HG02852 (cell line): Measurements from ENCODE around the gene RBPMS2.
"Not testable (repeated sequence)": the region's sequence is repeated elsewhere in the genome, so short reads cannot be mapped to it uniquely, and the experiment has no call there.

Experiments
- ATAC-seq: cut with Tn5 transposase; IDR thresholded peaks from one replicate; pipeline ENCODE4 v1.9.1; 2021; ENCODE audit warnings: mild to moderate bottlenecking, moderate library complexity; ENCODE audit not compliant: unreplicated experiment

Gene RBPMS2

DNA sequence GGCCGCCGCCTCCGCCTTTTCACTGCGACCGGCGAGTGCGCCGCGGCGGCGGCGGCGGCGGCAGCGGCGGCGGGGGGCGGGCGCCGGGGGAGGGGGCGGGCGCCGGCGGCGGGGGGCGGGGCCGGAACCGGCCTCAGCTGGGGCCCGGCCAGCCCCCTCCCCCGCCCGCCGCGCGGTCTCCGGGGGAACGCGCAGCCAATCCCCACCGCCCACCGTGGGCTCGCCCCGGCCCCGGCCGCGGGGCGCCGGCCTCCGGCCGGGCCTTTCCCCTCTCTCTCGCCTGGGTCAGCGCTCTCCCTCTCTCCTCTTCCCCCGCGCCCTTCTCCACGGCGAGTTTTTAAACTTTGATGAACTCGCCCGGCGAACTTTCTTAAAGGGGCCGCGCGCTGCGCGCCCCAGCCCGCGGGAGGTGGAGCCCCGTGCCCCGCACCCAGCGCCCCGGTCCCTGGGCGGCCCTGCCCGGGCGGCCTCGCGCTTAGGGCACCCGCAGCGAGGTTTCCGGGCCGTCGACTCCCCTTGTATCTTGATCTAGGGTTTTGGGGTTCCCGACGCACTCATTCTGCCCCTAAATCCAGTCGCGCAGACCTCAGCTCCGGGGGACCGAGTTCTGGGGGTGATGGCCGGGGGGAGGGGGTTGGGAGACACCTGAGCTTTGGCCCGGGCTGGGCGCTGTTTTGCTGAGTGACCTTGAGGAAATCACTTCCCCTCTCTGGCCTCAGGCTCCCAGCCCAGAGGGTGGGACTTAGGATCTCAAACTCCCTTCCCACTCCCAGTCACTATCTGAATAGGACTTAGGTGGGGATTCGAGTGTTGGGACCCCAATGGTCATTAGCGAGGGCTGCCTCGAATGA lies at the start of gene RBPMS2:
Gene RBPMS2 (minus strand): TSS at position 39 of the 851 bp plus-strand sequence. CDS start 270 bp downstream, outside the sequence.
- ATAC-seq: no peak

GRCh38 chr15:64824929-64825430 lies 49.6 kb upstream of the RBPMS2 start:
- ATAC-seq: peak; percentile 7

GRCh38 chr15:64816452-64816851 lies 41.1 kb upstream of the RBPMS2 start:
- ATAC-seq: no peak

DNA sequence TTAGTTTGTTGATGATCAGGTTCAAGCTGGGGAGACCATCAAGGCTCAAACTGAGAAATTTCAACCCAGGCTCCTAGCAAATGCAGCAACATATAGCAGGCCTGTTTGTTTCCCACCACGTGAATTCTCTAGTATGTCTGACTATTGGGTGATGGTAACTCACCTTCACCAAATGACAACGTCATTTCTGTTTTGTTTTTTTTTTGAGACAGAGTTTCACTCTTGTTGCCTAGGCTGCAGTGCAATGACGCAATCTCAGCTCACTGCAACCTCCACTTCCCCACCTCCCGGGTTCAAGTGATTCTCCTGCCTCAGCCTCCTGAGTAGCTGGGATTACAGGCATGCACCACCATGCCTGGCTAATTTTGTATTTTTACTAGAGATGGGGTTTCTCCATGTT lies 39.6 kb upstream of the RBPMS2 start:
- ATAC-seq: not testable (repeated sequence)

DNA sequence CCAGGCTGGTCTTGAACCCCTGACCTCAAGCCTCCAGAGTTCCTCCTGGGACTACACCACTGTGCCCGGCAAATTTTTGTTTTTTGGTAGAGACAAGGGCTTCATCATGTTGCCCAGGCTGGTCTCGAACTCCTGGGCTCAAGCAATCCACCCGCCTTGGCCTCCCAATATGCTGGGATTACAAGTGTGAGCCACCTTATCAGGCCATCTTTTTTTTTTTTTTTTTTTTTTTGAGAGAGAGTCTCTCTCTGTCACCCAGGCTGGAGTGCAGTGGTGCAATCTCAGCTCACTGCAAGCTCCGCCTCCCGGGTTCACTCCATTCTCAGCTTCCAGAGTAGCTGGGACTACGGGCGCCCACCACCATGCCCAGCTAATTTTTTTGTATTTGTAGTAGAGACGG lies 38.9 kb upstream of the RBPMS2 start:
- ATAC-seq: not testable (repeated sequence)

- no peak for ATAC-seq
Observed at GRCh38 chr15:64813075-64813474, 37.7 kb upstream of the RBPMS2 start.

DNA sequence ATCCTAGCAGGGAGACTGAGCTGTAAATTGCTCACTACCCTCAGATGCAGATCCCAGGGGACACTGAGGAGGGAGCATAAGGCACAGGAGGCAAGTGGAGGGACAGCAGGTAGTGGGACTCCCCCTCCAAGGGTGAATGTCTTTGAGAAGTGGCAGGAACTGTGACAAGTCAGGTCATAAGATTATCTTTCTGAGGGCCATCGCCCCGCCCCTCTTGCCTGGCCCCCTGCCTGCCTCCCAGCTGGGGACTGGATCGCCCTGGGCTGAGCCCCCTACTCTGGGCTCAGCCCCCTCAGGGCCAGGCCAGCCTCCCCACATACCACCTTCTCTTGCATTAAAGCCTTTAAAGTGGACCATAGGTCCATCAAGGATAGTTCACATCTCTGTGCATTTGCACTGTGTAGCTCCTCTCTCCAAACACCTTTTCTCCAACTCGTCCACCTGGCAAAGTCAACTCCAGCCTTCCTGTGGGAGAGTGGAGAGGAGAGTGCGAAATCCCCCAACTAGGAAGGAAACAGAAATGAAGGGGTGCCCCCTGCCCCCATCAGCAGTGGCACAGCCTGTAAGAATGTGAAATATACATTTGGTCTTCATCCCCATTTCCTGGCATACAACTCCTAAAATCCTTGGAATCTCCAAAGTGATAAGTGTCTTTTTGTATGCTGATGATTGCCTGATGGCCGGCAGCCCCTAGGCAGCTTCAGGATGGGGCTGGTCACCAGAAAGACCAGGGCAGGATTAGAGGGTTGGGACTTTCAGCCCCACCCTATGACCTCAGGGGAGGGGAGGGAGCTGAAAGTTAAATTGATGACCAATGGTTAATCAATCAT lies 35.3 kb upstream of the RBPMS2 start:
- ATAC-seq: no peak

- no peak for ATAC-seq
Observed at GRCh38 chr15:64809649-64810496, 34.5 kb upstream of the RBPMS2 start.

GRCh38 chr15:64808785-64809453 lies 33.5 kb upstream of the RBPMS2 start:
- no peak for ATAC-seq

- ATAC-seq: no peak
Observed at GRCh38 chr15:64807751-64808222, 32.4 kb upstream of the RBPMS2 start.

GRCh38 chr15:64807051-64807749 lies 31.8 kb upstream of the RBPMS2 start:
- no peak for ATAC-seq

GRCh38 chr15:64806509-64806908 lies 31.1 kb upstream of the RBPMS2 start:
- no peak for ATAC-seq

DNA sequence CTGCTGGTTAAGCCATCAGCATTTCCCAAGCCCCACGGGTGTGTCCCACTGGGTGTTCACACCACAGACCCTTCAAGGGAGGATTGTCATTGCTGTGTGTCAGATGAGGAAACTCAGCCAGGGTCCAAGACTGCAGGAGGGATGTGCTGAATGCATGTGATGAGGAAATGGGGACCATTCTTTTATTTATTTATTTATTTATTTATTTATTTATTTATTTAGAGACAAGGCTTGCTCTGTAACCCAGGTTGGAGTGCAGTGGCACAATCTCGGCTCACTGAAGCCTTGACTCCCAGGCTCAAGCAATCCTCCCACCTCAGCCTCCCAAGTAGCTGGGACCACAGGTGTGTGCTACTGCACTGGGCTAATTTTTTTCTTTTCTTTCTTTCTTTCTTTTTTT lies 29.2 kb upstream of the RBPMS2 start:
- no peak for ATAC-seq

DNA sequence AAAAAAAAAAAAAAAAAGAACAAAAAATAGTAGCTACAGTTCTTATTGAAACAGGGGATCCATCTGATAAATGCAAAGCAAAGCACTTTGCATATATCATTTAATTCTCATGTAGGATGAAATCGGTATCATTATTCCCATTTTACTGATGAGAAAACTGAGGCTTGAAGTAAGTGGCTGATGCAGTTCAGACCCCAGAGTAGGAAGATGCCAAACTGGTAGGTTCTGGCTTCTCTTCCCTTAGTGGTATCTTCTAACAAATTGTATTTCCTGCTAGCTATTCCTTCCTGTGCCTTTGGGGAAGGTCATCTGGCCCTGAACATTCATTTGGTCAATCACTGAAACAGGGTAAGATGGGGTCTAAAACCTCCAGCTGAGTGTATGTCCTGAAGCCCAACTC lies 28.1 kb upstream of the RBPMS2 start:
- no peak for ATAC-seq

DNA sequence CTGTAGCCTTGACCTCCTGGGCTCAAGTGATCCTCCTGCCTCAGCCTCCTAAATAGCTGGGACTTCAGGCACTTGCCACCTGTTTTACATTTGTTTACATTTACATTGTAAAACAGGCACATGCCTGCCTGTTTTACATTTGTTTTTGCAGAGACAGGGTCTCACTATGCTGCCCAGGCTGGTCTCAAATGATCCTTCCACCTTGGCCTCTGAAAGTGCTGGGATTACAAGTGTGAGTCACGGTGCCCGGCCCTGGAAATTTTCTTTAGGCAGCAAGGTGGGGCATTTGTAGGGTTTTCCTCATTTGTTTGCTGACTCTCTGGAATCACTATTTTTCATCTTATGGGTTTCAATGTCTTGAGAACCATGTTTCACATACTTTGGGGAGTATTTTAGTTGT lies 25.1 kb upstream of the RBPMS2 start:
- no peak for ATAC-seq

GRCh38 chr15:64798905-64799304 lies 23.5 kb upstream of the RBPMS2 start:
- ATAC-seq: not testable (repeated sequence)

GRCh38 chr15:64795921-64796320 lies 20.5 kb upstream of the RBPMS2 start:
- ATAC-seq: not testable (repeated sequence)

- not testable (repeated sequence) for ATAC-seq
Observed at GRCh38 chr15:64795299-64795698, 19.9 kb upstream of the RBPMS2 start.

DNA sequence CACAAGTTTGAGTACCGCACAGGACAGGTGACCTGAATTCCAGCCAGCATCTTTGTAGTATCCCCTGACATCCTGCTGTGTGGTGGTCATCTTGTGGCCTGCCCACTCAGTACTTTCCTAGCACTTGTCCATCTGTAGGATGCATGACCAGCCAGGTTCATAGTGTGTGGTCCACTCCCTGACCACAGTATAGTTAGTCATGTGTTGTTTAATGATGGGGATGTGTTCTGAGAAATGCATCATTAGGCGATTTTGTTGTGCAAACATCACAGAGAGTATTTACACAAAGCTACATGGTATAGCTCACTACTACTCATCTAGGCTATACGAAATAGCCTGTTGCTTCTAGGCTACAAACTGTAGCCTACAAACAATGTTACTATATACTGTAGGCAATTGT lies 16.9 kb upstream of the RBPMS2 start:
- ATAC-seq: no peak
